A673 (cell line): ENCODE data around the gene TMEM208. TPM values are rescaled to one million over a fixed set of nuclear protein-coding genes. Genes with fewer than 3 reads are reported as not detected.

ENCODE experiments used
- Bru-seq: library from RNA; stranded (reverse); fragments of 400-500 nt; gene quantifications from one replicate; lab custom pipeline; 2021; lab: Mats Ljungman, UMichigan
- BruChase-seq, 2 experiments: library from RNA; stranded (reverse); fragments of 400-500 nt; gene quantifications; one replicate each; lab custom pipeline; 2021; lab: Mats Ljungman, UMichigan
- BruUV-seq: library from RNA; stranded (reverse); fragments of 400-500 nt; replicated peaks from 2 replicates; lab custom pipeline; 2021; lab: Mats Ljungman, UMichigan
- CTCF ChIA-PET: fragments of 300-600 bp; sonication (Branson Sonifier 250); formaldehyde crosslinking; loops from one replicate; lab custom pipeline; 2022; ENCODE audit warnings: antibody characterized with exemption; lab: Charles Lee
- POLR2A ChIA-PET: fragments of 300-600 bp; sonication (Branson Sonifier 250); formaldehyde crosslinking; loops from one replicate; lab custom pipeline; 2022; ENCODE audit warnings: antibody characterized with exemption; ENCODE audit not compliant: low non-redundant PET; lab: Charles Lee
- DNase-seq: peaks from one replicate; pipeline ENCODE4 v3.0.0-alpha.2; 2015; ENCODE audit warnings: low spot score
- H3K27ac ChIP-seq: fragments of 200-600 bp; sonication (generic); 2 replicates; pipeline ENCODE4 v1.5.1; 2016; ENCODE audit warnings: mixed run types, low read depth, mild to moderate bottlenecking, mixed read lengths, antibody characterized with exemption, low read length; ENCODE audit not compliant: poor library complexity, severe bottlenecking
- H3K27me3 ChIP-seq: fragments of 200-600 bp; sonication (generic); replicated peaks from 2 replicates; pipeline ENCODE4 v1.6.1; 2017; ENCODE audit warnings: mixed run types, low read depth, mild to moderate bottlenecking, mixed read lengths, antibody characterized with exemption, low read length; ENCODE audit not compliant: insufficient read depth, poor library complexity
- H3K36me3 ChIP-seq: fragments of 200-600 bp; sonication (generic); 2 replicates; pipeline ENCODE4 v1.6.1; 2016; ENCODE audit warnings: mixed run types, mild to moderate bottlenecking, mixed read lengths, antibody characterized with exemption, low read length; ENCODE audit not compliant: insufficient read depth, poor library complexity, severe bottlenecking
- H3K4me1 ChIP-seq: fragments of 200-600 bp; sonication (generic); 2 replicates; pipeline ENCODE4 v1.6.1; 2017; ENCODE audit warnings: mixed run types, mild to moderate bottlenecking, mixed read lengths, antibody characterized with exemption, low read length; ENCODE audit not compliant: insufficient read depth, poor library complexity, severe bottlenecking
- H3K4me3 ChIP-seq: fragments of 200-600 bp; sonication (generic); 2 replicates; pipeline ENCODE4 v1.5.1; 2016; ENCODE audit warnings: low read depth, mixed run types, mild to moderate bottlenecking, mixed read lengths, low read length; ENCODE audit not compliant: poor library complexity, severe bottlenecking
- H3K9me3 ChIP-seq: fragments of 200-600 bp; sonication (generic); 2 replicates; pipeline ENCODE4 v1.6.1; 2016; ENCODE audit warnings: mixed run types, low read depth, mild to moderate bottlenecking, mixed read lengths, antibody characterized with exemption, low read length; ENCODE audit not compliant: poor library complexity, severe bottlenecking
- CTCF ChIP-seq: fragments of 300-800, 200-600 bp; sonication (generic); conservative IDR thresholded peaks from 2 replicates; pipeline ENCODE4 v1.5.1; 2017; ENCODE audit warnings: low read depth, mild to moderate bottlenecking, antibody characterized with exemption, low read length, moderate library complexity, mixed read lengths
- EZH2 ChIP-seq: fragments of 200-600 bp; sonication (generic); IDR thresholded peaks from 2 replicates; pipeline ENCODE4 v1.6.1; 2017; ENCODE audit warnings: borderline replicate concordance, low read depth, mild to moderate bottlenecking, mixed read lengths, antibody characterized with exemption, low read length; ENCODE audit not compliant: poor library complexity, severe bottlenecking
- intact Hi-C: fragments of 100-400 bp; cut with micrococcal nuclease; formaldehyde crosslinking; loops from one replicate; pipeline ENCODE4 v1.10.0; 2022; ENCODE audit not compliant: unreplicated experiment
- long read RNA-seq: library from polyadenylated mRNA; stranded (forward); transcript quantifications from one replicate; pipeline ENCODE4 v2.0.0, GENCODE V29; 2022
- total RNA-seq: library from RNA; stranded (reverse); gene quantifications from 2 replicates; pipeline ENCODE4 v1.2.3, GENCODE V29; 2021

TMEM208 gene
- total RNA-seq: 30.4 and 38.2 TPM in 2 replicates
- percentile 66 among the genes with signal in this experiment for Bru-seq, nascent RNA
- percentile 61 among the genes with signal in this experiment for BruChase-seq, experiment 1, labeled RNA remaining after a 2-hour chase
- BruChase-seq, experiment 2, labeled RNA remaining after a 6-hour chase: percentile 72 among the genes with signal in this experiment
- long read RNA-seq, transcript TMEM208-201 (6 exons, 793 nt): major isoform, 25 of 35 reads
- long read RNA-seq, partial matches to known transcripts: 3 of 35 reads
- long read RNA-seq, other reads (novel, unspliced or antisense): 1 of 35 reads

- TF ChIP-seq CTCF (peak; percentile 30; the same call in 1 of the 2 replicates), EZH2 (no peak)
- intact Hi-C loops: loop anchor here (2.0 kb wide), 1 partner anchor 66 kb away; no protein-coding TSS in a partner anchor
Measured at GRCh38 chr16:67226804-67227566, at the start of gene TMEM208. TSS of gene TMEM208 (plus strand) at chr16:67227130. CDS start at chr16:67227219, 89 bp downstream.

GRCh38 chr16:67177743-67178699 is 48.9 kb upstream of the TMEM208 start:
- Histone ChIP-seq H3K27ac (no peak overlapping the region), H3K9me3 (no peaks in the 10 kb centered on the region), H3K4me3 (peak overlapping the region; percentile 45), H3K4me1 (peaks cover 27% of the 10 kb centered on the region), H3K27me3 (no peaks in the 10 kb centered on the region), H3K36me3 (no peaks in the 10 kb centered on the region)
- peak; percentile 68 for DNase-seq
- CTCF ChIA-PET: interaction anchor here (0.7 kb wide), 1 partner anchor 80 kb away, joined by 4 read pairs; no protein-coding TSS in a partner anchor
- POLR2A ChIA-PET: no interaction called here
- intact Hi-C loops: no loop called here
- no peak for TF ChIP-seq EZH2
- no peak for TF ChIP-seq CTCF
- no TSS peak for BruUV-seq

More at GRCh38 chr16:67226804-67227566, at the start of gene TMEM208:
- DNase-seq: peak; percentile 99
- Histone ChIP-seq H3K4me1 (peaks cover 17% of the 10 kb centered on the region), H3K27ac (peak within 1 kb of the TSS; percentile 60), H3K4me3 (peak within 1 kb of the TSS; percentile 89), H3K27me3 (no peaks in the 10 kb centered on the region), H3K36me3 (peaks cover 39% of the 10 kb centered on the region), H3K9me3 (no peaks in the 10 kb centered on the region)
- ChIA-PET POLR2A (interaction anchor here (0.6 kb wide), 1 partner anchor 54 kb away, joined by 3 read pairs; no protein-coding TSS in a partner anchor), CTCF (interaction anchor here (0.6 to 1.4 kb wide), 3 partner anchors 19 to 209 kb away, joined by 3 to 4 read pairs (median 3); no protein-coding TSS in a partner anchor)
- no TSS peak for BruUV-seq
